Caco-2 (cell line): Measurements from ENCODE around the gene CALHM2. TPM values are rescaled to one million over a fixed set of nuclear protein-coding genes. Genes with fewer than 3 reads are reported as not detected.

Experiments
- BruUV-seq: library from RNA; stranded (reverse); fragments of 400-500 nt; replicated peaks from 2 replicates; lab custom pipeline; 2021; lab: Mats Ljungman, UMichigan
- CTCF ChIA-PET: fragments of 300-600 bp; sonication (Branson Sonifier 250); formaldehyde crosslinking; loops from one replicate; lab custom pipeline; 2022; ENCODE audit warnings: antibody characterized with exemption; lab: Charles Lee
- POLR2A ChIA-PET: fragments of 300-600 bp; sonication (Branson Sonifier 250); formaldehyde crosslinking; loops from one replicate; lab custom pipeline; 2022; ENCODE audit warnings: antibody characterized with exemption; lab: Charles Lee
- DNase-seq, 2 experiments: peaks; one replicate each; pipeline versions ENCODE4 v3.0.0 to v3.0.0-alpha.2; 2020 to 2022
- H3K27me3 ChIP-seq: replicated peaks from 2 replicates; pipeline ENCODE4 v1.6.0; 2011; ENCODE audit warnings: low read length; ENCODE audit not compliant: control insufficient read depth, insufficient read depth
- H3K36me3 ChIP-seq: 2 replicates; pipeline ENCODE4 v1.5.1; 2011; ENCODE audit warnings: low read length; ENCODE audit not compliant: control insufficient read depth, insufficient read depth
- H3K4me1 ChIP-seq: fragments of 250-450 bp; sonication (Bioruptor Pico); 2 replicates; pipeline ENCODE4 v1.5.1; 2020; ENCODE audit warnings: mild to moderate bottlenecking
- H3K4me3 ChIP-seq: 2 replicates; pipeline ENCODE4 v1.5.1; 2011; ENCODE audit warnings: low read depth, mild to moderate bottlenecking, control low read depth, low read length
- H3K9me3 ChIP-seq: fragments of 250-450 bp; sonication (Bioruptor Pico); 2 replicates; pipeline ENCODE4 v1.5.1; 2020; ENCODE audit warnings: mild to moderate bottlenecking, moderate library complexity
- H3K27ac Mint-ChIP-seq: one replicate; pipeline ENCODE4 v1.8.0; 2022; ENCODE audit warnings: mixed read lengths; ENCODE audit not compliant: unreplicated experiment
- H3K27me3 Mint-ChIP-seq: one replicate; pipeline ENCODE4 v1.8.0; 2022; ENCODE audit warnings: mixed read lengths; ENCODE audit not compliant: insufficient read depth, unreplicated experiment
- H3K36me3 Mint-ChIP-seq: one replicate; pipeline ENCODE4 v1.8.0; 2022; ENCODE audit warnings: mild to moderate bottlenecking, mixed read lengths; ENCODE audit not compliant: insufficient read depth, unreplicated experiment
- H3K4me1 Mint-ChIP-seq: one replicate; pipeline ENCODE4 v1.8.0; 2022; ENCODE audit warnings: low read depth, mixed read lengths; ENCODE audit not compliant: unreplicated experiment
- H3K4me3 Mint-ChIP-seq: one replicate; pipeline ENCODE4 v1.8.0; 2022; ENCODE audit warnings: mild to moderate bottlenecking, moderate library complexity, mixed read lengths; ENCODE audit not compliant: unreplicated experiment
- H3K9me3 Mint-ChIP-seq: one replicate; pipeline ENCODE4 v1.8.0; 2022; ENCODE audit warnings: mixed read lengths; ENCODE audit not compliant: unreplicated experiment
- CTCF ChIP-seq, 2 experiments: fragments of 200-600 bp in 1 of 2; IDR thresholded peaks; 1 replicate in 1 of 2; 2 replicates in 1 of 2; pipeline versions ENCODE4 v1.5.1 to v1.8.0; 2011 to 2022; ENCODE audit warnings: antibody characterized with exemption in 1 of 2, control low read depth in 1 of 2, inconsistent platforms in 1 of 2, low read depth in 1 of 2, low read length in 1 of 2, mild to moderate bottlenecking in 1 of 2, moderate library complexity in 1 of 2; ENCODE audit not compliant: insufficient read depth in 1 of 2, severe bottlenecking in 1 of 2, unreplicated experiment in 1 of 2
- intact Hi-C: fragments of 100-400 bp; cut with micrococcal nuclease; formaldehyde crosslinking; loops from one replicate; pipeline ENCODE4 v1.10.0; 2022; ENCODE audit not compliant: unreplicated experiment
- total RNA-seq: library from RNA; stranded (reverse); gene quantifications from 2 replicates; pipeline ENCODE4 v1.2.3, GENCODE V29; 2022

The CALHM2 gene
- total RNA-seq, 1 experiment from 2014 or later = 0.52 TPM

DNA sequence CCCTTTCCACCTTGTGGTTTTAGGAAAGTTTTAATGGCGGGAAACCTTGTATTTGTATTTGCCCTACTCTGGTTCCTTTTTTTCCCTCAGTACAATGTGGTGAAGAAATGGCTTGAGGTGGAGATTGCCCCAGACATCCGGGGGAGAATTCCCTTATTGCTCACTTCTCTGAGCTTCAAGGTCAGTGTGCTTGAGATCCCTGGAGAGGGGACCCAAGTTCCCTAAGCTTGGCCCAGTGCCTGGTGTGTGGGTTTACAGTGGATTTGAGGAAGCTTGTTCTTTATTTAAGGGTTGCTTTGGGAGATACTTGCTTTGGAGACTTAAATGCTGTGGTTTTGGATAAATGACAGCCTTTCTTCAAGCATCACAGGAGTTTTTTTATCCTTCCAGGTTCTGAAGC is 18.3 kb downstream of the CALHM2 start:
- H3K4me3 Mint-ChIP-seq = no peak overlapping the region
- no peaks in the 10 kb centered on the region for H3K4me1 Mint-ChIP-seq
- no peak for DNase-seq
- Histone ChIP-seq H3K9me3 (no peaks in the 10 kb centered on the region), H3K4me3 (no peak overlapping the region), H3K4me1 (no peaks in the 10 kb centered on the region), H3K36me3 (peaks cover 4% of the 10 kb centered on the region), H3K27me3 (no peaks in the 10 kb centered on the region)
- H3K36me3 Mint-ChIP-seq = peaks cover 90% of the 10 kb centered on the region
- POLR2A ChIA-PET = no interaction called here
- H3K27ac Mint-ChIP-seq = no peak overlapping the region
- intact Hi-C loops = no loop called here
- no peaks in the 10 kb centered on the region for H3K27me3 Mint-ChIP-seq
- CTCF ChIA-PET = no interaction called here
- H3K9me3 Mint-ChIP-seq = no peaks in the 10 kb centered on the region
- no TSS peak for BruUV-seq
- TF ChIP-seq CTCF (IDR thresholded peaks at IDR 0.05; ENCODE audit: insufficient read depth in 1 of 2, low read depth in 1 of 2, low read length in 1 of 2, severe bottlenecking in 1 of 2, unreplicated experiment in 1 of 2) = no peak

DNA sequence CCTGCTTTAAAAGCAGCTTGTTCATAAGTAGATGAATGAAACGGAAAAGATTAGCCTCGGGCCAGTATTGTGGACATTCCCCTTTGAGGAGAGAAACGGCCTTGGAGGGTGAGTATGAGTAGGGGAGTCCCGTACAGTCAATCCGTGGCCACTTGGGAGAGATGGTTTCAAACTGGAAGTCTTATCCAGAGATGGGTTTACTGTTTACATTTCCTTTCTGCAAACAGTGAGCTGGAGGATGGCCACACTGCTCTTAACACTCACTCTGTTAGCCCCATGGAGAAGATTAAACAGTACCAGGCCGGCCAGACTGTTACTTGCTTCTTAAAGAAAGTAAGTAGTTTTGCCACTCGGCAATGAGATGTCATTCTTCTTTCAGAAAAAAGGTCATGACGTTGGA is 20.3 kb downstream of the CALHM2 start:
- TF ChIP-seq CTCF (IDR thresholded peaks at IDR 0.05; ENCODE audit: insufficient read depth in 1 of 2, low read depth in 1 of 2, low read length in 1 of 2, severe bottlenecking in 1 of 2, unreplicated experiment in 1 of 2) = no peak
- Histone ChIP-seq H3K4me3 (no peak overlapping the region), H3K4me1 (no peaks in the 10 kb centered on the region), H3K27me3 (no peaks in the 10 kb centered on the region), H3K9me3 (no peaks in the 10 kb centered on the region), H3K36me3 (peaks cover 4% of the 10 kb centered on the region)
- BruUV-seq = no TSS peak
- Mint-ChIP-seq H3K27me3 (no peaks in the 10 kb centered on the region), H3K36me3 (peaks cover 91% of the 10 kb centered on the region), H3K27ac (no peak overlapping the region), H3K4me3 (no peak overlapping the region), H3K4me1 (no peaks in the 10 kb centered on the region), H3K9me3 (no peaks in the 10 kb centered on the region)
- POLR2A ChIA-PET = no interaction called here
- CTCF ChIA-PET = no interaction called here
- no peak for DNase-seq
- intact Hi-C loops = no loop called here

DNA sequence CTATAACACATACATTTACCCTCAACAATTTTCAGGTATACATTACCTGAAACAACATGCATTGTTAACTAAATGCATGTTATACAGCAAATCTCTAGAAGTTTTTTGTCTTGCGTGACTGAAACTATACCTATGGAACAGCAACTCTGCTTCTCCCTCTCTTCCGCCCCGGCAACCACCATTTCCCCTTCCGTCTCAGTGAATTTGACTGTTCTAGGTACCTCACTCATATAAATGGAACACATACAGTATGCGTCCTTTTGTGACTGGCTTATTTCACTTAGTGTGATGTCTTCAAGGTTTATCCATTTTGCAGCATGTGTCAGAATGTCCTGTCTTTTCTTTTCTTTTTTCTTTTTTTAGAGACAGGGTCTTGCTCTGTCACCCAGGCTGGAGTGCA is 22.5 kb downstream of the CALHM2 start:
- peaks cover 96% of the 10 kb centered on the region for H3K36me3 Mint-ChIP-seq
- no peak for TF ChIP-seq CTCF (IDR thresholded peaks at IDR 0.05; ENCODE audit: insufficient read depth in 1 of 2, low read depth in 1 of 2, low read length in 1 of 2, severe bottlenecking in 1 of 2, unreplicated experiment in 1 of 2)
- H3K4me3 ChIP-seq = no peak overlapping the region
- no peaks in the 10 kb centered on the region for H3K27me3 Mint-ChIP-seq
- H3K9me3 Mint-ChIP-seq = no peaks in the 10 kb centered on the region
- intact Hi-C loops = no loop called here
- no peaks in the 10 kb centered on the region for H3K4me1 ChIP-seq
- H3K4me1 Mint-ChIP-seq = no peaks in the 10 kb centered on the region
- DNase-seq = no peak
- BruUV-seq = no TSS peak
- no peak overlapping the region for H3K4me3 Mint-ChIP-seq
- H3K27me3 ChIP-seq = no peaks in the 10 kb centered on the region
- peaks cover 3% of the 10 kb centered on the region for H3K36me3 ChIP-seq
- CTCF ChIA-PET = no interaction called here
- no peaks in the 10 kb centered on the region for H3K9me3 ChIP-seq
- POLR2A ChIA-PET = no interaction called here
- H3K27ac Mint-ChIP-seq = no peak overlapping the region
